GM19193 (cell line): Measurements from ENCODE around the gene MAMDC4.
A peak's percentile ranks its signal among the peaks of the same experiment; 100 is the strongest.

Source experiments
- POLR2A ChIP-seq: IDR thresholded peaks from 4 replicates; pipeline ENCODE4 v1.6.1; 2011; ENCODE audit not compliant: insufficient read depth, insufficient read length; ENCODE audit errors: extremely low read depth

Gene MAMDC4

GRCh38 chr9:136854113-136854841 lies 2.1 kb downstream of the MAMDC4 start:
- no peak for TF ChIP-seq POLR2A

- TF ChIP-seq POLR2A = no peak
Observed at GRCh38 chr9:136854842-136855460, 2.8 kb downstream of the MAMDC4 start.

- TF ChIP-seq POLR2A = no peak
Observed at GRCh38 chr9:136855461-136856078, 3.4 kb downstream of the MAMDC4 start.

GRCh38 chr9:136856079-136856476 lies 3.9 kb downstream of the MAMDC4 start:
- TF ChIP-seq POLR2A = no peak

GRCh38 chr9:136856541-136857141 lies 4.5 kb downstream of the MAMDC4 start:
- TF ChIP-seq POLR2A = no peak

- no peak for TF ChIP-seq POLR2A
Observed at GRCh38 chr9:136857166-136857565, 5.0 kb downstream of the MAMDC4 start.

- no peak for TF ChIP-seq POLR2A
Observed at GRCh38 chr9:136857581-136858412, 5.7 kb downstream of the MAMDC4 start.

- no peak for TF ChIP-seq POLR2A
Observed at GRCh38 chr9:136858452-136858843, 6.3 kb downstream of the MAMDC4 start.

- TF ChIP-seq POLR2A = peak; percentile 26
Observed at GRCh38 chr9:136858844-136859757, 7.0 kb downstream of the MAMDC4 start.

- peak; percentile 15 for TF ChIP-seq POLR2A
Observed at GRCh38 chr9:136860529-136860928, 8.4 kb downstream of the MAMDC4 start.

GRCh38 chr9:136860933-136861873 lies 9.1 kb downstream of the MAMDC4 start:
- peak; percentile 24 for TF ChIP-seq POLR2A

- no peak for TF ChIP-seq POLR2A
Observed at GRCh38 chr9:136861874-136862457, 9.8 kb downstream of the MAMDC4 start.

- no peak for TF ChIP-seq POLR2A
Observed at GRCh38 chr9:136862849-136863622, 10.9 kb downstream of the MAMDC4 start.
